ENCODE data around the gene HOXA13.

DNA sequence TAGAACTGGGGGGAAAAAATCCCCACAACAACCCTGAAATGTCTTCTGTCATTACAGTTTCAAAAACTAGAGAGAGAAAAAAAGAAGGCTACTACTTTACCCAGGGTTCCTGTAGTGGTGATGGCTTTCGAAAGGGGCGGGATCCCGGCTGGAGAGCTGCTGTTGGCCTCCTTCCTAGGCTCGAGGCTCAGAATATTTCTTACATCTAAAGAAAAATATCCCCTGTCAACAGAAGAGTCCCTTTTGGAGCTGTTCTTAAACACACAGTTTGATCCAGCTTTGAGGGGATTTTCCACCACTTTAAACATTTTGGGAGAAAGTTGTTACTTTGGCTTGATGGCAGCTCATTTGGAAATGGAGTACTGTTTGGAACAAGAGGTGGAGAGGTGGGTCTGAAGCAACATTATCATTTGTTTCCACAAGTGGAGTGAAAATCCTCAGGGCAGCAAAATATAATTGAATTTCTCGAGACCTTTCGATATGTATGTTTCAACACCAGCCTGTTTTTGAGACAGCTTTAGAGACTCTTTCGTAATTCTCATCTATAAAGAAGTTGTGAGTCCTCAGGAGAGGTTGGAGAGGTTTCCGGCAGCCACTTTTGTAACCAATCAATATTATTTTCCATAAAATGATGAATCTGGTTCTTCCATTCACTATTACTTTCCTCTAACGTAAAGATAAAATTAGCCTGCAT is 5.1 kb downstream of the HOXA13 start:
- TF ChIP-seq, protein P1, sequence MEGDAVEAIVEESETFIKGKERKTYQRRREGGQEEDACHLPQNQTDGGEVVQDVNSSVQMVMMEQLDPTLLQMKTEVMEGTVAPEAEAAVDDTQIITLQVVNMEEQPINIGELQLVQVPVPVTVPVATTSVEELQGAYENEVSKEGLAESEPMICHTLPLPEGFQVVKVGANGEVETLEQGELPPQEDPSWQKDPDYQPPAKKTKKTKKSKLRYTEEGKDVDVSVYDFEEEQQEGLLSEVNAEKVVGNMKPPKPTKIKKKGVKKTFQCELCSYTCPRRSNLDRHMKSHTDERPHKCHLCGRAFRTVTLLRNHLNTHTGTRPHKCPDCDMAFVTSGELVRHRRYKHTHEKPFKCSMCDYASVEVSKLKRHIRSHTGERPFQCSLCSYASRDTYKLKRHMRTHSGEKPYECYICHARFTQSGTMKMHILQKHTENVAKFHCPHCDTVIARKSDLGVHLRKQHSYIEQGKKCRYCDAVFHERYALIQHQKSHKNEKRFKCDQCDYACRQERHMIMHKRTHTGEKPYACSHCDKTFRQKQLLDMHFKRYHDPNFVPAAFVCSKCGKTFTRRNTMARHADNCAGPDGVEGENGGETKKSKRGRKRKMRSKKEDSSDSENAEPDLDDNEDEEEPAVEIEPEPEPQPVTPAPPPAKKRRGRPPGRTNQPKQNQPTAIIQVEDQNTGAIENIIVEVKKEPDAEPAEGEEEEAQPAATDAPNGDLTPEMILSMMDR (IDR thresholded peaks at IDR 0.05): no peak
- no peak for TF ChIP-seq POLR2A (IDR thresholded peaks at IDR 0.05)

Data from Peyer's patch (tissue), 4 donors.